WTC11 (cell line): ENCODE data around the gene ACAA1.

ENCODE experiments used
- AFF4 ChIP-seq: sonication (generic); formaldehyde crosslinking; IDR thresholded peaks from 2 replicates; pipeline ENCODE4 v1.8.1; 2023; ENCODE audit warnings: mild to moderate bottlenecking, missing genetic modification reagents, borderline replicate concordance
- ARID4B ChIP-seq: sonication (generic); formaldehyde crosslinking; IDR thresholded peaks from 2 replicates; pipeline ENCODE4 v1.8.0; 2023; ENCODE audit warnings: missing genetic modification reagents, mild to moderate bottlenecking, borderline replicate concordance
- CTCF ChIP-seq: fragments of 200-600 bp; IDR thresholded peaks from 2 replicates; pipeline ENCODE4 v1.8.0; 2022; ENCODE audit warnings: antibody characterized with exemption
- FOXP1 ChIP-seq: sonication (generic); formaldehyde crosslinking; IDR thresholded peaks from 2 replicates; pipeline ENCODE4 v1.8.0; 2022; ENCODE audit warnings: missing genetic modification reagents, mild to moderate bottlenecking, moderate library complexity, borderline replicate concordance
- FOXP4 ChIP-seq: sonication (generic); formaldehyde crosslinking; IDR thresholded peaks from 2 replicates; pipeline ENCODE4 v1.8.0; 2022; ENCODE audit warnings: mild to moderate bottlenecking, missing genetic modification reagents
- KAT7 ChIP-seq: sonication (generic); formaldehyde crosslinking; IDR thresholded peaks from 2 replicates; pipeline ENCODE4 v1.8.1; 2023; ENCODE audit warnings: missing genetic modification reagents, mild to moderate bottlenecking, borderline replicate concordance
- NR2C2 ChIP-seq: sonication (generic); formaldehyde crosslinking; IDR thresholded peaks from 2 replicates; pipeline ENCODE4 v1.8.0; 2022; ENCODE audit warnings: mild to moderate bottlenecking, missing genetic modification reagents
- RELA ChIP-seq: sonication (generic); formaldehyde crosslinking; IDR thresholded peaks from 2 replicates; pipeline ENCODE4 v1.8.1; 2022; ENCODE audit warnings: missing genetic modification reagents, mild to moderate bottlenecking, borderline replicate concordance
- TEAD1 ChIP-seq: sonication (generic); formaldehyde crosslinking; IDR thresholded peaks from 2 replicates; pipeline ENCODE4 v1.8.0; 2022; ENCODE audit warnings: mild to moderate bottlenecking, missing genetic modification reagents
- ZNF232 ChIP-seq: sonication (generic); formaldehyde crosslinking; IDR thresholded peaks from 2 replicates; pipeline ENCODE4 v1.8.0; 2022; ENCODE audit warnings: mild to moderate bottlenecking, missing genetic modification reagents
- ZNF396 ChIP-seq: fragments of 250-450 bp; sonication (Bioruptor Pico); IDR thresholded peaks from 2 replicates; pipeline ENCODE4 v1.8.0; 2021; ENCODE audit warnings: mild to moderate bottlenecking, moderate library complexity, borderline replicate concordance
- ZNF425 ChIP-seq: fragments of 250-450 bp; sonication (Bioruptor Pico); conservative IDR thresholded peaks from 2 replicates; pipeline ENCODE4 v1.9.0; 2021; ENCODE audit warnings: mild to moderate bottlenecking
- TF ChIP-seq, protein P1 (sequence below): sonication (generic); formaldehyde crosslinking; IDR thresholded peaks from 2 replicates; pipeline ENCODE4 v1.8.0; 2022; ENCODE audit warnings: missing genetic modification reagents

DNA sequence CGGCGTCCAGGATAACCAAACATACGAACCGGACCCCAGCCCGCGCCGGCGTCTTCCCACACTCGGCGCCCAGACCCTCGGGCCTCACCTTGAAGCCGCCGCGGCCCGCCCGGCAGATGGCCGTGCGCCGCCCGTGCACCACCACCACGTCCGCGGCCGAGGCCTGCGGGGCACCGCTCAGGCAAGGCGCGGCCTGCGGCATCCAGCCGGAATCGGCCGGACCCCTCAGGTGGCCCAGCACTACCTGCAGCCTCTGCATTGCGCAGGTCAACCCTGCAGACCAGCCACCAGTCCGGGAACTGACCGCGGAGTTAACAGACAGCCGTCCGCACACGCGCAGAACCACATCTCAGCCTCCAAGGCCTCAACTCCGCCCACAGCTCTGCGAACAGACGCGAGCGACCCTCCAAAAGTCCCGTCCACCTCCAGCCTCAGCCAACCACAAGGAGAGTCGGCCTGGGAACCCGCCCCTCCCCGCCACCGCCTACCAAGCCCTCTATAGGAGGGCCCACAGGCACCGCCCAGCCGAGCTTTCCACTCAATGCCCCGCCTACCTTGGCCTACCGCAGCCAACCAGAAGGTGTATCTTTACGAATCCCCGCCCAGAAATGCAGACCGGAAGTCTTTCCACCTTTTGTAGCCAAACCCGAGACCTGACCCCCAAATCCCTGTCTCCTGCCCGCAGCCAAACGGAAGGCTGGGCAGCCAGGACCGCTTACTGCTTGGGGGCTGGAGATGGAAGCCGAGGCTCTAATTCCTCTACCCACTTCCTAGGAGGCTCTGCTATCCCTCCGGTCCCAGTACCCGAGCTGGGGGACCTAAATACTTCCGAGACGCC is at the start of gene ACAA1:
- no peak for TF ChIP-seq CTCF
- no peak for TF ChIP-seq KAT7 (CRISPR knock-in tag)
- TF ChIP-seq TEAD1 (CRISPR knock-in tag), result peak; percentile 38; the same call in 1 of the 2 replicates
- peak; percentile 69; the same call in 1 of the 2 replicates for TF ChIP-seq FOXP1 (CRISPR knock-in tag)
- peak; percentile 89 for TF ChIP-seq FOXP4 (CRISPR knock-in tag)
- TF ChIP-seq ARID4B (CRISPR knock-in tag), result no peak
- TF ChIP-seq ZNF425 (CRISPR knock-in tag), result no peak
- TF ChIP-seq ZNF396 (CRISPR knock-in tag), result no peak
- TF ChIP-seq AFF4 (CRISPR knock-in tag), result no peak; the same call in 1 of the 2 replicates
- TF ChIP-seq NR2C2 (CRISPR knock-in tag), result no peak
- TF ChIP-seq, protein P1, sequence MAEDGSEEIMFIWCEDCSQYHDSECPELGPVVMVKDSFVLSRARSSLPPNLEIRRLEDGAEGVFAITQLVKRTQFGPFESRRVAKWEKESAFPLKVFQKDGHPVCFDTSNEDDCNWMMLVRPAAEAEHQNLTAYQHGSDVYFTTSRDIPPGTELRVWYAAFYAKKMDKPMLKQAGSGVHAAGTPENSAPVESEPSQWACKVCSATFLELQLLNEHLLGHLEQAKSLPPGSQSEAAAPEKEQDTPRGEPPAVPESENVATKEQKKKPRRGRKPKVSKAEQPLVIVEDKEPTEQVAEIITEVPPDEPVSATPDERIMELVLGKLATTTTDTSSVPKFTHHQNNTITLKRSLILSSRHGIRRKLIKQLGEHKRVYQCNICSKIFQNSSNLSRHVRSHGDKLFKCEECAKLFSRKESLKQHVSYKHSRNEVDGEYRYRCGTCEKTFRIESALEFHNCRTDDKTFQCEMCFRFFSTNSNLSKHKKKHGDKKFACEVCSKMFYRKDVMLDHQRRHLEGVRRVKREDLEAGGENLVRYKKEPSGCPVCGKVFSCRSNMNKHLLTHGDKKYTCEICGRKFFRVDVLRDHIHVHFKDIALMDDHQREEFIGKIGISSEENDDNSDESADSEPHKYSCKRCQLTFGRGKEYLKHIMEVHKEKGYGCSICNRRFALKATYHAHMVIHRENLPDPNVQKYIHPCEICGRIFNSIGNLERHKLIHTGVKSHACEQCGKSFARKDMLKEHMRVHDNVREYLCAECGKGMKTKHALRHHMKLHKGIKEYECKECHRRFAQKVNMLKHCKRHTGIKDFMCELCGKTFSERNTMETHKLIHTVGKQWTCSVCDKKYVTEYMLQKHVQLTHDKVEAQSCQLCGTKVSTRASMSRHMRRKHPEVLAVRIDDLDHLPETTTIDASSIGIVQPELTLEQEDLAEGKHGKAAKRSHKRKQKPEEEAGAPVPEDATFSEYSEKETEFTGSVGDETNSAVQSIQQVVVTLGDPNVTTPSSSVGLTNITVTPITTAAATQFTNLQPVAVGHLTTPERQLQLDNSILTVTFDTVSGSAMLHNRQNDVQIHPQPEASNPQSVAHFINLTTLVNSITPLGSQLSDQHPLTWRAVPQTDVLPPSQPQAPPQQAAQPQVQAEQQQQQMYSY (CRISPR knock-in tag), result no peak
- no peak for TF ChIP-seq RELA
- TF ChIP-seq ZNF232 (CRISPR knock-in tag), result peak; percentile 71
